Peyer's patch (tissue), 4 donors: ENCODE measurements around the gene ZMIZ1. TPM values are rescaled to one million over a fixed set of nuclear protein-coding genes. Genes with fewer than 3 reads are reported as not detected.

ENCODE experiments used
- DNase-seq, 3 donors: peaks; one replicate each; pipeline ENCODE4 v3.0.0-alpha.2; 2017 to 2019
- H3K27ac ChIP-seq, 4 donors: fragments of 200-600 bp; sonication (generic); one replicate each; pipeline ENCODE4 v1.5.1; 2016 to 2019
- H3K27me3 ChIP-seq, 2 donors: fragments of 200-600 bp; sonication (generic); one replicate each; pipeline ENCODE4 v1.5.1; 2019
- H3K36me3 ChIP-seq, 3 donors: fragments of 200-600 bp; sonication (generic); one replicate each; pipeline ENCODE4 v1.5.1; 2016 to 2019
- H3K4me1 ChIP-seq, 4 donors: fragments of 200-600 bp; sonication (generic); one replicate each; pipeline ENCODE4 v1.5.1; 2016 to 2019
- H3K4me3 ChIP-seq, 4 donors: fragments of 200-600 bp; sonication (generic); 1 replicate in 3 of 4; 2 replicates in 1 of 4; pipeline ENCODE4 v1.5.1; 2016 to 2019; ENCODE audit warnings: mild to moderate bottlenecking in 1 of 4
- H3K9me3 ChIP-seq, 4 donors: fragments of 200-600 bp; sonication (generic); one replicate each; pipeline ENCODE4 v1.5.1; 2016 to 2019; ENCODE audit warnings: mild to moderate bottlenecking in 1 of 4
- POLR2A ChIP-seq, 2 donors: fragments of 450-650 bp; IDR thresholded peaks; one replicate each; pipeline ENCODE4 v1.5.1; 2017; ENCODE audit warnings: antibody characterized with exemption in 2 of 2, mild to moderate bottlenecking in 2 of 2, moderate library complexity in 2 of 2
- total RNA-seq, 4 donors: library from RNA; depleted of rRNA; stranded (reverse); fragments of >200 nt; gene quantifications; one replicate each; pipeline ENCODE4 v1.1.0, GENCODE V29; 2016
- TF ChIP-seq, protein P1 (sequence below), 6 experiments: fragments of 450-650 bp in 4 of 6; fragments of 200-600 bp in 2 of 6; sonication (generic) in 1 of 6; IDR thresholded peaks; one replicate each; pipeline ENCODE4 v1.5.1; 2017 to 2019; ENCODE audit warnings: antibody characterized with exemption in 6 of 6, mild to moderate bottlenecking in 3 of 6, moderate library complexity in 1 of 6

ZMIZ1 gene
- total RNA-seq, 4 donors from 2014 or later, result 40.4 to 86.7 (median 73.2) TPM

- Histone ChIP-seq H3K4me3 (peak overlapping the region in 1 of 4 donors; percentile 10), H3K27me3 (no peaks in the 10 kb centered on the region), H3K9me3 (no peaks in the 10 kb centered on the region), H3K27ac (peak overlapping the region; percentile 83 to 91 (median 84)), H3K36me3 (no peaks in the 10 kb centered on the region), H3K4me1 (peaks cover 7 to 71% (median 58%) of the 10 kb centered on the region in 4 donors)
- DNase-seq, result peak in 1 of 3 donors; percentile 63
- no peak for TF ChIP-seq POLR2A (IDR thresholded peaks at IDR 0.05)
- TF ChIP-seq, protein P1, sequence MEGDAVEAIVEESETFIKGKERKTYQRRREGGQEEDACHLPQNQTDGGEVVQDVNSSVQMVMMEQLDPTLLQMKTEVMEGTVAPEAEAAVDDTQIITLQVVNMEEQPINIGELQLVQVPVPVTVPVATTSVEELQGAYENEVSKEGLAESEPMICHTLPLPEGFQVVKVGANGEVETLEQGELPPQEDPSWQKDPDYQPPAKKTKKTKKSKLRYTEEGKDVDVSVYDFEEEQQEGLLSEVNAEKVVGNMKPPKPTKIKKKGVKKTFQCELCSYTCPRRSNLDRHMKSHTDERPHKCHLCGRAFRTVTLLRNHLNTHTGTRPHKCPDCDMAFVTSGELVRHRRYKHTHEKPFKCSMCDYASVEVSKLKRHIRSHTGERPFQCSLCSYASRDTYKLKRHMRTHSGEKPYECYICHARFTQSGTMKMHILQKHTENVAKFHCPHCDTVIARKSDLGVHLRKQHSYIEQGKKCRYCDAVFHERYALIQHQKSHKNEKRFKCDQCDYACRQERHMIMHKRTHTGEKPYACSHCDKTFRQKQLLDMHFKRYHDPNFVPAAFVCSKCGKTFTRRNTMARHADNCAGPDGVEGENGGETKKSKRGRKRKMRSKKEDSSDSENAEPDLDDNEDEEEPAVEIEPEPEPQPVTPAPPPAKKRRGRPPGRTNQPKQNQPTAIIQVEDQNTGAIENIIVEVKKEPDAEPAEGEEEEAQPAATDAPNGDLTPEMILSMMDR (IDR thresholded peaks at IDR 0.05), result no peak
Measured at GRCh38 chr10:79249186-79250121, 180.7 kb downstream of the ZMIZ1 start.

GRCh38 chr10:79250259-79250658 is 181.5 kb downstream of the ZMIZ1 start:
- Histone ChIP-seq H3K27me3 (no peaks in the 10 kb centered on the region), H3K9me3 (no peaks in the 10 kb centered on the region), H3K4me3 (no peak overlapping the region), H3K27ac (peak overlapping the region; percentile 83 to 91 (median 84)), H3K4me1 (peaks cover 7 to 74% (median 54%) of the 10 kb centered on the region in 4 donors), H3K36me3 (no peaks in the 10 kb centered on the region)
- TF ChIP-seq, protein P1 (IDR thresholded peaks at IDR 0.05), result no peak
- no peak for TF ChIP-seq POLR2A (IDR thresholded peaks at IDR 0.05)
- peak in 2 of 3 donors; percentile 91 for DNase-seq

- peak in 1 of 3 donors; percentile 60 for DNase-seq
- peaks cover 0 to 52% (median 32%) of the 10 kb centered on the region in 4 donors for H3K4me1 ChIP-seq
- peak overlapping the region in 1 of 4 donors; percentile 91 for H3K27ac ChIP-seq
- TF ChIP-seq, protein P1 (IDR thresholded peaks at IDR 0.05), result no peak
- no peak for TF ChIP-seq POLR2A (IDR thresholded peaks at IDR 0.05)
- H3K36me3 ChIP-seq, result peaks cover 0 to 9% (median 0%) of the 10 kb centered on the region in 3 donors
- no peak overlapping the region for H3K4me3 ChIP-seq
- H3K9me3 ChIP-seq, result no peaks in the 10 kb centered on the region
- no peaks in the 10 kb centered on the region for H3K27me3 ChIP-seq
Measured at GRCh38 chr10:79252450-79252849, 183.7 kb downstream of the ZMIZ1 start.

GRCh38 chr10:79252971-79253370 is 184.2 kb downstream of the ZMIZ1 start:
- Histone ChIP-seq H3K4me1 (peaks cover 0 to 46% (median 27%) of the 10 kb centered on the region in 4 donors), H3K27ac (peak overlapping the region in 1 of 4 donors; percentile 91), H3K36me3 (peaks cover 0 to 12% (median 0%) of the 10 kb centered on the region in 3 donors), H3K4me3 (no peak overlapping the region), H3K27me3 (no peaks in the 10 kb centered on the region), H3K9me3 (no peaks in the 10 kb centered on the region)
- DNase-seq, result no peak
- TF ChIP-seq POLR2A (IDR thresholded peaks at IDR 0.05), result no peak
- TF ChIP-seq, protein P1 (IDR thresholded peaks at IDR 0.05), result no peak

DNA sequence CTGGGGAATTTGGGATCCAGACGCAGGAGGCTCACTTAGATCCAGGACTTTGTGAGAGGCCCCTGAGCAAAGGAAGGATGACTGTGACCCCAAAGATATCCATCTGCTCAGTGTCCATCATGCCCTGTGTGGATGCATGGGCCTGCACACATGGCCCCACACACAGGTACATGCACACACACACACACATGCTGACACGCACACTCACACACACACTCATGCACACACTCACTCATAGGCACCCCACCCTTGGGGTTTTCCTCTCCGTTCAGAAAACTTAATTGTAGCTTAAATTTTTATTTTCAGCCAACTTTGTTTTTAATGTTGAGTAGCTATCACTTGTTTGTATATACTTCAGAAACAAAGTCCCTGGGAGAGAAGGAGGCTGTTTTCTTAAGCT is 184.9 kb downstream of the ZMIZ1 start:
- Histone ChIP-seq H3K36me3 (peaks cover 0 to 12% (median 0%) of the 10 kb centered on the region in 3 donors), H3K4me1 (peaks cover 0 to 39% (median 19%) of the 10 kb centered on the region in 4 donors), H3K27me3 (no peaks in the 10 kb centered on the region), H3K4me3 (no peak overlapping the region), H3K9me3 (no peaks in the 10 kb centered on the region), H3K27ac (peak overlapping the region in 1 of 4 donors; percentile 91)
- TF ChIP-seq, protein P1 (IDR thresholded peaks at IDR 0.05), result no peak
- no peak for TF ChIP-seq POLR2A (IDR thresholded peaks at IDR 0.05)
- DNase-seq, result no peak
